Stimulated activated memory B cell treated with anti-CD40 and anti-IgM and Interleukin-4, amounts not matched to agents 10 μg/mL and 1 μg/mL and 100 μg/mL, for 72 hours (primary cell): ENCODE data around the gene ZDBF2.
A peak's percentile ranks its signal among the peaks of the same experiment; 100 is the strongest.
"Not testable (repeated sequence)": the region's sequence is repeated elsewhere in the genome, so short reads cannot be mapped to it uniquely, and the experiment has no call there.

ENCODE experiments used
- ATAC-seq: fragments of 150-1000 bp; cut with Tn5 transposase; 2 replicates; pipeline ENCODE4 v1.10.0; 2021
- H3K27ac Mint-ChIP-seq: one replicate; pipeline ENCODE4 v1.8.0; 2022; ENCODE audit warnings: mild to moderate bottlenecking, mixed read lengths
- H3K27me3 Mint-ChIP-seq: one replicate; pipeline ENCODE4 v1.8.0; 2022; ENCODE audit warnings: mixed read lengths
- H3K36me3 Mint-ChIP-seq: one replicate; pipeline ENCODE4 v1.8.0; 2022; ENCODE audit warnings: mixed read lengths
- H3K4me1 Mint-ChIP-seq: one replicate; pipeline ENCODE4 v1.8.0; 2022; ENCODE audit warnings: mixed read lengths
- H3K4me3 Mint-ChIP-seq: one replicate; pipeline ENCODE4 v1.8.0; 2022; ENCODE audit warnings: mild to moderate bottlenecking, moderate library complexity, mixed read lengths
- H3K9me3 Mint-ChIP-seq: one replicate; pipeline ENCODE4 v1.8.0; 2022; ENCODE audit warnings: mixed read lengths

ZDBF2 gene

GRCh38 chr2:206253777-206254166, 20.7 kb upstream of the ZDBF2 start:
- no peak for ATAC-seq
- Mint-ChIP-seq H3K27ac (no peak overlapping the region), H3K9me3 (no peaks in the 10 kb centered on the region), H3K4me1 (peaks cover 8% of the 10 kb centered on the region), H3K27me3 (peaks cover 69% of the 10 kb centered on the region), H3K4me3 (no peak overlapping the region), H3K36me3 (no peaks in the 10 kb centered on the region)

GRCh38 chr2:206255003-206255402, 19.5 kb upstream of the ZDBF2 start:
- no peak for ATAC-seq
- Mint-ChIP-seq H3K4me1 (peaks cover 12% of the 10 kb centered on the region), H3K36me3 (no peaks in the 10 kb centered on the region), H3K27me3 (peaks cover 75% of the 10 kb centered on the region), H3K4me3 (peak overlapping the region; percentile 16), H3K27ac (no peak overlapping the region), H3K9me3 (no peaks in the 10 kb centered on the region)

- no peak for ATAC-seq
- no peak overlapping the region for H3K27ac Mint-ChIP-seq
- no peak overlapping the region for H3K4me3 Mint-ChIP-seq
- H3K9me3 Mint-ChIP-seq: no peaks in the 10 kb centered on the region
- H3K36me3 Mint-ChIP-seq: no peaks in the 10 kb centered on the region
- H3K4me1 Mint-ChIP-seq: peaks cover 16% of the 10 kb centered on the region
- H3K27me3 Mint-ChIP-seq: peaks cover 76% of the 10 kb centered on the region
Measured at GRCh38 chr2:206256706-206257205, 17.7 kb upstream of the ZDBF2 start.

- no peak for ATAC-seq
- peaks cover 16% of the 10 kb centered on the region for H3K4me1 Mint-ChIP-seq
- H3K36me3 Mint-ChIP-seq: no peaks in the 10 kb centered on the region
- no peaks in the 10 kb centered on the region for H3K9me3 Mint-ChIP-seq
- H3K4me3 Mint-ChIP-seq: no peak overlapping the region
- H3K27me3 Mint-ChIP-seq: peaks cover 73% of the 10 kb centered on the region
- H3K27ac Mint-ChIP-seq: no peak overlapping the region
Measured at GRCh38 chr2:206257350-206257749, 17.1 kb upstream of the ZDBF2 start.

GRCh38 chr2:206257861-206258260, 16.6 kb upstream of the ZDBF2 start:
- H3K9me3 Mint-ChIP-seq: no peaks in the 10 kb centered on the region
- H3K27me3 Mint-ChIP-seq: peaks cover 73% of the 10 kb centered on the region
- peaks cover 16% of the 10 kb centered on the region for H3K4me1 Mint-ChIP-seq
- H3K27ac Mint-ChIP-seq: no peak overlapping the region
- H3K36me3 Mint-ChIP-seq: no peaks in the 10 kb centered on the region
- H3K4me3 Mint-ChIP-seq: no peak overlapping the region
- no peak for ATAC-seq

DNA sequence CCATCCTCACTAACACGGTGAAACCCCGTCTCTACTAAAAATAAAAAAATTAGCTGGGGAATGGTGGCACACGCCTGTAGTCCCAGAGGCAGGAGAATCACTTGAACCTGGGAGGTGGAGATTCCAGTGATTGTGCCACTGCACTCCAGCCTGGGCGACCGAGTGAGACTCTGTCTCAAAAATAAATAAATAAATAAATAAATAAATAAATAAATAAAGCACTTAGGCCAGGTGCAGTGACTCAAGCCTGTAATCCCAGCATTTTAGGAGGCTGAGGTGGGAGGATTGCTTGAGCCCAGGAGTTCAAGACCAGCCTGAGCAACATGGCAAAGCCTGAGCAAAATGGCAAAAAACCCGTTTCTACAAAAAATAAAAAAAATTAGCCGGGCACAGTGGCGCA, 15.8 kb upstream of the ZDBF2 start:
- H3K4me1 Mint-ChIP-seq: peaks cover 16% of the 10 kb centered on the region
- H3K4me3 Mint-ChIP-seq, H3K27ac Mint-ChIP-seq, ATAC-seq, H3K36me3 Mint-ChIP-seq, H3K9me3 Mint-ChIP-seq: not testable (repeated sequence)
- H3K27me3 Mint-ChIP-seq: peaks cover 73% of the 10 kb centered on the region

GRCh38 chr2:206259376-206260187, 14.9 kb upstream of the ZDBF2 start:
- no peak overlapping the region for H3K4me3 Mint-ChIP-seq
- H3K36me3 Mint-ChIP-seq: no peaks in the 10 kb centered on the region
- H3K4me1 Mint-ChIP-seq: peaks cover 21% of the 10 kb centered on the region
- no peaks in the 10 kb centered on the region for H3K9me3 Mint-ChIP-seq
- peaks cover 73% of the 10 kb centered on the region for H3K27me3 Mint-ChIP-seq
- no peak overlapping the region for H3K27ac Mint-ChIP-seq
- ATAC-seq: no peak

- ATAC-seq: no peak
- Mint-ChIP-seq H3K27ac (no peak overlapping the region), H3K4me1 (peaks cover 21% of the 10 kb centered on the region), H3K4me3 (no peak overlapping the region), H3K27me3 (peaks cover 67% of the 10 kb centered on the region), H3K36me3 (no peaks in the 10 kb centered on the region), H3K9me3 (no peaks in the 10 kb centered on the region)
Measured at GRCh38 chr2:206260188-206261012, 14.1 kb upstream of the ZDBF2 start.

DNA sequence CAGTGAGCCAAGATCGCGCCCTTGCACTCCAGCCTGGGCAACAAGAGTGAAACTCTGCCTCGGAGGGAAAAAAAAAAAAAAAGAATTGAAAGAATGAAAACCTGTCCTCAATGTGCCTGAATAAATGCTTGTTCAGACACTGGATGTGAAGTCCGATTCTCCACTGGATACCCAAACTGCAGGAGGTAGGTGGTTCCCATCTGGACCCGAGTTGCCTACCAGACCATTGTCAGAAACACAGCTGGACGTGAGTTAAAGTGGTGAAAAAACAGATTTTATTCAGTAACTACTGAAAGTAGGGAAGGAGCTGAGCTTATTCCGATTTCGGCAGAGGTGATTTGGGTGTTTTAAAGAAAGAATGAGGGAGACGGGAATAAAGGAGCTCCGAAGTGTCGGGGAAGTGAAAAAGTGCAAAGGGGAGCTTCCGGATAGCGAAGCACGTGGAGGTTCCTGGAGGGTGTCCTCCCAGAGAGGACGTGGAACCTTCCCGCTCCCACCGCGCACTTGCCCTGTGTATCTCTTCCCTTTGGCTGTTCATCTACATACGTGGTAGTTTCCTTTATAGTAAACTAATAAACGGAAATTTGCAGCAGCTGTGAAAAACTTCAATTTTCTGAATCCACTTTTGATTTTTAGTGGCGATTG, 10.4 kb upstream of the ZDBF2 start:
- ATAC-seq: no peak
- H3K27ac Mint-ChIP-seq: no peak overlapping the region
- H3K4me1 Mint-ChIP-seq: peaks cover 21% of the 10 kb centered on the region
- H3K36me3 Mint-ChIP-seq: no peaks in the 10 kb centered on the region
- peaks cover 65% of the 10 kb centered on the region for H3K27me3 Mint-ChIP-seq
- no peaks in the 10 kb centered on the region for H3K9me3 Mint-ChIP-seq
- no peak overlapping the region for H3K4me3 Mint-ChIP-seq

DNA sequence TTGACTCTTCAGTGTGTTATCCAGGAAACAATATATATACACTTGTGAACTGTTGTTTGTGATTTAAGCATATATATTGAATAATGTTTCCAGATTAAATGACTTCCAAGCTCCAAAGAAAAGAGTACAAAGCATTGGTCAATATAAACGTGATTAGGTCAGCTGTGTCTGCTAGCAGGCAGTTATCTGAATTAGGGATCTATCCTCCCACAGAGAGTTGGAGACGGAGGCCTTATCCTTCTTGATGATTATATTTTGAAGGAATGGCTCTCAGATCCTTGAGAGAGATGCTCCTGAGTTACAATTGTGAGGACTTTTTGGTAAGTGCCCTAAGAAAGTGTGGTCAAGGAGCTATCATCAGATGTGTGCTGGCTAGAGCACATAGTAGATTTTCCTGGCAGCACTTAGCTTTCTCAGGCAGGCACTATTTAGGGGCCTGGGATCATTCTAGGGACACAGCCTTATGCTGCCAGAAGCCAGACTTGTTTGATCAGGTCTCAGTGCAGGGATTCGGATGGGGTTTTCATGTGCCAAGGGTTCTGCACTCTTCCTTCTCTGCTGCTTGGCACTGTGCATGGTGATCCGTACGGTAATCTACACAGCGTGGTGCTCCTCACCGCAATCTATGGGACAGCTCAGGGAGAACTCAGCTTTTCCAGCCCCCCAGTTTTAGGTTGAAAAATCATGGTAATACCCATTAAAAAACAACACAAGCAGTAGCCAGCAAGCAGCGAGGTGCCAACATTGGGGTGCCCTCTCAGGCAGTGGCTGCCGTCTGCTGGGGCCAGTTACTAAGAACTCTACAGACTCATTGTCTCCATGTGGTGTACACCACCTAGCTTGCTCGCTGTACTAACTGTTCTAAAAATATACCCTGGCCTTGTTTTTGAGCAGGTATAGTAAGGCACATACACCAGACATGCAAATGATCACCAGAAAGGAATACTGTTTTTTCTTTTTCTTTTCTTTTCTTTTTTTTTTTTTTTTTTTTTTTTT, 8.0 kb upstream of the ZDBF2 start:
- Mint-ChIP-seq H3K27me3 (peaks cover 58% of the 10 kb centered on the region), H3K9me3 (no peaks in the 10 kb centered on the region), H3K27ac (no peak overlapping the region), H3K4me3 (no peak overlapping the region), H3K36me3 (no peaks in the 10 kb centered on the region), H3K4me1 (peaks cover 5% of the 10 kb centered on the region)
- ATAC-seq: no peak

- Mint-ChIP-seq H3K4me3 (no peak overlapping the region), H3K9me3 (no peaks in the 10 kb centered on the region), H3K36me3 (no peaks in the 10 kb centered on the region), H3K27ac (no peak overlapping the region), H3K4me1 (peaks cover 5% of the 10 kb centered on the region), H3K27me3 (peaks cover 61% of the 10 kb centered on the region)
- ATAC-seq: no peak
Measured at GRCh38 chr2:206267567-206267966, 6.9 kb upstream of the ZDBF2 start.

DNA sequence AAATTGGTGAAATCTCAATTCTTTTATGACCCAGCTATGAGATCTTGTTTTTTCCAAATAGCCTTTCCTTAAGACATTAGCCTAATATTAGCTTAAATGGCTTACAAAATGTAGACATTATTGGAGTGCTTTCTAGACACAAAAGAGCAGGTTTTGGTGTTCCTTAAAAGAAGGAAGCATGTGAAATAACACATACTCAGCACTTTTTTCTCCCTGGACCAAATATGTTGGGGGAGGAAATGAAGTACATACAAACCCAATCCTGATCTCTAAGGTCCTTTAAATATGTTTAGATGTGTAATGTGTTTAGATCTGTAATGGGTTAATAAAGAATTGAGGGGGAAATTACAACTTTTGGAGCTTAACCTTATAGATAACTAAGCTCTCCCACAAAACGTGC, 3.4 kb upstream of the ZDBF2 start:
- peaks cover 58% of the 10 kb centered on the region for H3K27me3 Mint-ChIP-seq
- no peak overlapping the region for H3K27ac Mint-ChIP-seq
- peaks cover 6% of the 10 kb centered on the region for H3K4me1 Mint-ChIP-seq
- H3K9me3 Mint-ChIP-seq: no peaks in the 10 kb centered on the region
- no peak overlapping the region for H3K4me3 Mint-ChIP-seq
- ATAC-seq: no peak
- H3K36me3 Mint-ChIP-seq: no peaks in the 10 kb centered on the region

DNA sequence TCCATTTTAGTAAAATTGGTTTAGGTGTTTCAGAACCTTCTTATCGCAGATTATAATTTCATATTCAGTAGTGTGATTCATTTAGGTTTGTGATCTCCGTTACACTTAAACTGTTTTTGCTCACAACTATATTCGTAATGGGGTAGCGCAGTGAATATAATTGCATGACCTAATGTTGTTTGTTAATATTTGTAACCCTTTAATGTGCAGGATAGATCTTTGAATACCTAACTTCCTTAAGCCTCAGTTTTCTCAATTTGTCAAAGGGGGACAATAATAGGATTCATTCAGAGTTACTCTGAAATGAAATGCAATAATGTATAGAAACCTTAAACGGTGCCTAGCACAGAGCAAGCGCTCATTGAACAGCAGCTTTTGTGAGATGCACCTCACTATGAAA, 558 bp upstream of the ZDBF2 start:
- ATAC-seq: no peak
- no peaks in the 10 kb centered on the region for H3K9me3 Mint-ChIP-seq
- peak overlapping the region; percentile 91 for H3K4me3 Mint-ChIP-seq
- H3K36me3 Mint-ChIP-seq: no peaks in the 10 kb centered on the region
- H3K27me3 Mint-ChIP-seq: peaks cover 43% of the 10 kb centered on the region
- peaks cover 7% of the 10 kb centered on the region for H3K4me1 Mint-ChIP-seq
- peak overlapping the region; percentile 90 for H3K27ac Mint-ChIP-seq

DNA sequence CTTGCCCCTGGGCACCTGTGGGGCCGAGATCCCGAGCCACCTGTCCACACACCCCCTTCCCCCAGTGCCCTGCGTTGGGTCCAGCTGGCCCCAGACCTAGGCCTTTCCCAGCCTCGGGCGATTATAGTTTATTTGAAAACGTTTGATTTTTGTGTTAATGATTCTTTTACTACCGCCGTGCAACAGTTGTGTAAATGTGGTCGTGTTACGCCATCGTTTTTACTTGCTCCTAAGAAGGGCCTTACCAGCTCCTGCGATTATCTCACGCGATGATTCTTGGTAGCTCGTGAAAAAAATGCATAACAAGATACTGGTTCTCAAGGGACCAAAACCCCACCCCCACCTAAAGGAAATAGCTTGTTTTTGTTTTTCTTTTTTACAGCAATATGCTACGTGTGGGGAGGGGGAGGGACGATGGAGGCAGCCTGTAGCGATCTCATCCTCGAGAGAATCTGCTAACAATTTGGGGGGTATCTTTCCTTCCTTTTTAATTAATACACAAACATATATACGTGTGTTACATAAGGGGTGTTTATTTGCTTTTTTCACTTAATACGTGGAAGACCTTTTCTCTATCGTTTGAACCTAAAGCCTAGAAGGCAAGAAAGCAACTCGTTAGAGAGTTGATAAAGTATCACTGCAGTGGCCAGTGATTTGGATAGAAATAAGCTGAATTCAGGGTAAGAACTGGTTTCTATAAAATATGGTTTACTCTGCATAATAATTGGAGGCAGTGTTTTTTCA, 1.0 kb downstream of the ZDBF2 start:
- Mint-ChIP-seq H3K27ac (peak overlapping the region; percentile 90), H3K4me3 (peak overlapping the region; percentile 83), H3K36me3 (no peaks in the 10 kb centered on the region), H3K4me1 (peaks cover 7% of the 10 kb centered on the region), H3K27me3 (peaks cover 31% of the 10 kb centered on the region), H3K9me3 (no peaks in the 10 kb centered on the region)
- ATAC-seq: peak; percentile 48
